A172 (cell line): ENCODE results near the gene CDV3. TPM values are rescaled to one million over a fixed set of nuclear protein-coding genes. Genes with fewer than 3 reads are reported as not detected.
"Not testable (repeated sequence)": the region's sequence is repeated elsewhere in the genome, so short reads cannot be mapped to it uniquely, and the experiment has no call there.

ENCODE experiments used
- DNase-seq: peaks from one replicate; pipeline ENCODE4 v3.0.0-alpha.2; 2015; ENCODE audit warnings: low spot score
- total RNA-seq: library from RNA; depleted of rRNA; stranded (reverse); fragments of >200 nt; shearing (Covaris generic); gene quantifications from 2 replicates; pipeline ENCODE4 v1.2.3, GENCODE V29; 2014; rRNA removed

The CDV3 gene, protein sequence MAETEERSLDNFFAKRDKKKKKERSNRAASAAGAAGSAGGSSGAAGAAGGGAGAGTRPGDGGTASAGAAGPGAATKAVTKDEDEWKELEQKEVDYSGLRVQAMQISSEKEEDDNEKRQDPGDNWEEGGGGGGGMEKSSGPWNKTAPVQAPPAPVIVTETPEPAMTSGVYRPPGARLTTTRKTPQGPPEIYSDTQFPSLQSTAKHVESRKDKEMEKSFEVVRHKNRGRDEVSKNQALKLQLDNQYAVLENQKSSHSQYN
- total RNA-seq: 239 and 271 TPM in 2 replicates

DNA sequence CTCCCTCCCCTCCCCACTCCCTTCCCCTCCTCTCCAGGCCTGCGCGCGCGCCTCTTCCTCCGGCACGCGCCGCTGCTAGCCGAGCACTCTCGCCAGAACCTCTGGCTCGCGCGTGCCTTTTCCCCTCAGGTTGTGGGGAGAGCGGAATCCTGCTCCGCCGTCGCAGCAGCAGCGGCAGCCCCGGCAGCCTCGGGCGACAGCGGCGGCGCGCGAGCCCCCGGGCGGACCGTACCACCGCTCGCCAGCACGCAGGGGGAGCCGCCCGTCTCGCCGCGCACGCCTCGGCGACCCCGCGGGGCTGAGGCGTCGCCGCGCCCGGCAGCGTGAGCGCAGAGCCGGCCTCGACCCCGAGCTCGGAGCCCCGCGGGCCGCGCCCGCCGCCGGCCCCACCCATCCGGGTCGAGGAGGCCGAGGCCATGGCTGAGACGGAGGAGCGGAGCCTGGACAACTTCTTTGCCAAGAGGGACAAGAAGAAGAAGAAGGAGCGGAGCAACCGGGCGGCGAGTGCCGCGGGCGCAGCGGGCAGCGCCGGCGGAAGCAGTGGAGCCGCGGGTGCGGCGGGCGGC is at the start of gene CDV3:
Gene CDV3, plus strand, starts transcription at position 58 of the 566 bp plus-strand sequence. Its CDS starts 359 bp downstream, at position 417.
- DNase-seq: no peak

DNA sequence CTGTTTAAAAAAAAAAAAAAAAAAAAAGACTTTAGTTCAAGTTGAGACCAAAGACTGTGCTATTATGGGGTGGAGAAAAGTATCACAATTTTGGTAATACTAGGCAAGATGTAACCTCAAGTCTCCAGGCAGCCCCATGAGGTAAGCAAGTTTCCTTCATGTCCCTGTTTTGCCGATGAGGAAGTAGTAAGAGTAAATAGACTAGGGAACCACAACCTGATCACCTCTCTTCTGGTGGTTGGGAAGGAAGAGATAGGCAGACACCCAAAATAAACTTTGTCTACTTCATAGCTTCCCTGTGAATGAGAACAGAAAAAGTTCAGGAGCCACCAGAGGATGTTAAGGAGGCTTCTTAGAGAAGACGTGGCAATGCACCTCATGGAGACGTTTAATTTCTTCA is 49.7 kb upstream of the CDV3 start:
- not testable (repeated sequence) for DNase-seq

DNA sequence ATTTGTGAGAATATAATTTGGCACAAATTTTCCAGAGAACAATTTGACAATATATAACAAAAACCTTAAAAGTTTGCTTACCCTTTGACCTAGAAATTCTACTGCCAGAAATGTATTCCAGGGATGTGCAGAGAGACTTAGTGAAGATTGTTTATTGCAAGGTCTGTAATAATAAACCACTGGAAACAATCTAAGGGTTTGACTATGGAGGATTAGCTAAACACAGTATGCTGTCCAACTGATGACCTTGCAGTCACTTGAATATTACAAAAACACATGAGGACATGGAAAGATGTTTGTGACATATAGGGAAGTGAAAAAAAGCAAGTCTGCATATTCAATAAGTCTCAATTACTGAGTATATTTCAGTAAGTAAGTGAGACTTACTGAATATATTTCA is 48.1 kb upstream of the CDV3 start:
- DNase-seq: no peak

- no peak for DNase-seq
Observed at GRCh38 chr3:133527081-133527715, 46.3 kb upstream of the CDV3 start.

- DNase-seq: no peak
Observed at GRCh38 chr3:133529809-133530208, 43.7 kb upstream of the CDV3 start.

DNA sequence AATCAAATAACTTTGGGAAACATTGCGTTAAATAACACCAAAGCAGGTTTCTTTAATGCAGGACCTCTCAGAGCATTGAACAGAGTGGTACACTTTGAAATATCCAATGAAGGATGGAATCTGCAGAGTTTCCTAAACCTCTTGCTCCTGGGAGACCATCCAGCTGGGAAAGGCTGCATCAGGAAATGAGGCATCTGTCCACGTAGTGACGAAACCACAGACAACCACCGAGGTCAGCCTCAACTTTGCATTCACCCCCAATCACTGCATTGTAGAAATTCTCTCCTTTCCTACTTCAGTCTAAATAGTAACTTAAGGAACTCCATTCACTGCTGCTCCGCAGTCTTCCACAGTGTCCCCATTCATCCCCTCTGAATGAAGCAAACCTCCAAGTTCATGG is 41.5 kb upstream of the CDV3 start:
- peak; percentile 72 for DNase-seq

DNA sequence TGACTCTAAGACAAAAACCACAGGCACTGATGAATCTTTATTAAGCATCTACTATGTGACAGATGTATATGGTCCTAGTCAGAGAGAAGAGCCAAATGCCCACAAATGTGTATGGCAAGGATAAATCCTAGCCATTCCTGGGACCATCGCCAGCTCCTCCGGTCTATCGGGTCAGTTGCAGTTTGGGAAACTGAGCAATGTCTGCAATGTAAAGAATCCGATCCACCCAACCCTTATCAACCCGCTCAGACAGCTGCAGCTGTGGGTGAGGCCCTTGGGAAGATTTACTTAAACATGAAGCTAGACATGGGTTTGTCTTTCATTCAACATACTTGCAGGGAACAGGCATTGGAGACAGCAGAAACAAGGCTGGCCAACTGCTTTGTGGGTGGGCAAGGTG is 40.5 kb upstream of the CDV3 start:
- peak; percentile 30 for DNase-seq

DNA sequence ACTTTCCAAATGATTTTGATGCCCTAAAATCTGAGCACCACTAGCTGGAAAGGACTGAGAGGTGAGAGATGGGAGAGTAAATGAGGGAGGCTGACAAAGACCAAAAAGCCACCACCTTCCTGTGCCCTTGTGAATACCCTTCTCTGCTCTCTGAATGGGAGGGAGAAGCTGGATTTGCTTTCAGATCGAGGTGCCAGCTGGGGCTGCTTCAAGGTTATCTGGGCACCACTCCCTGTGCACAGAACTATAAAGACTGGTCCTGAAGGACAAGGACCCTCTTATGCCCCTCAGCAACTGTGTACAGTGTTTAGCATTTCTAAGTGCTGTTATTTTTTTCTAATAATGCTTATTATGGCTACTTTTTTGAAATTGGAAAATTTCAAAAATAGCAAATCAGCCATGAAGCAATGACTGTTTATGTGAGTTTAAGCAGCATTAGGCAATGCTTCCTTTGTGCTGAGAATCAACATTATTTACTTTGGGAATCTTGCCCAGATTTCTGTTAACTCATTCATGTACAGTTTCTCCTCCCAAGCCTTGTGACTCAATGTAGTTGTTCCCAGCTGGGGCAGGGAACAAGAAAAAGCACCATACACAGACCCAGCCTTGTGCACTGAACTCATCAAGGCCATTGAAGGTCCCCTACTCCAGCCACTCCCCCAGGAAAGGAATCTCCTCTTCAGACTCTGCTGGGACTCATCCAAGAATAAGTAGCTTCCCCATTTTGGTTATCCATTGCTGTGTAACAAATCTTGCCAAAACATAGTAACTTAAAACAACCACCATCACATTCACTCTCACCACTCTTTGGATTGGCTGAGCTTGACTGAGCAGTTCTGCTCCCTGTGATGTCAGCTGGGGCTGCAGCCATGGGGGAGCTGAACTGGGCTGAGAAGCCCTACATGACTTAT is 37.3 kb upstream of the CDV3 start:
- DNase-seq: peak; percentile 84

GRCh38 chr3:133537131-133537530 is 36.4 kb upstream of the CDV3 start:
- not testable (repeated sequence) for DNase-seq

- DNase-seq: no peak
Observed at GRCh38 chr3:133538154-133538553, 35.3 kb upstream of the CDV3 start.

DNA sequence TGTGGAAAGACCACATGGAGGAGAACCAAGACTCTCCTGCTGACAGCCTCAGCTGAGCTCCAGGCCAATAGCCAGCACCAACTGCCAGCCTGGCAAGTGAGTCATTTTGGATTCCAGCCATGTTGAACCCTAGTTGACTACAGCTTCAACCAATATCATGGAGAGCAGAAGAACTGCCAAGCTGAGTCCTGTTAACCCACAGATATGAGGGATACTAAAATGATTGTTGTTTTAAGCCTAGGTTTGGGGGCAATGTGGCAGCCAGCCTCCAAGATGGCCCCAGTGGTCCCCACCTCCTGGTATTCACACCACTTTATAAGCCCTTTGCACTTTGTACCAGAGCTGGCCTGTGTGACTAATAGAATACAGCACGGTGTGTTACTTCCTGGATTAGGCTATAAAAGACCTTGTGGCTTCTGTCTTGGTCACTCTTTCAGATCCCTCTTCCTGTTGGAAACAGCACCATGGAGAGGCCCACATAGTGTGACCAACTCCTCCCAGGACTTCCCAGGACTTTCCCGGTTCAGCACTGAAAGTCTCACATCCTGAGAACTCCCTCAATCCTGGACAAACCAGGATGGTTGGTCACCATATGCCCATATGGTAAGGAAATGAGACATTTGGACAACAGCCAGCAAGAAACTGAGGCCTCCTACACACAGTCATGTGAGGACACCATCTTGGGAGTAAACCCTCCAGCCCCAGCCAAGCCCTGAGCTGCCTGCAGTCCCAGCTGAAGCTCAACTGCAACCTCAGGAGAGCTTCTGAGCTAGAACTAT is 32.4 kb upstream of the CDV3 start:
- peak; percentile 94 for DNase-seq

DNA sequence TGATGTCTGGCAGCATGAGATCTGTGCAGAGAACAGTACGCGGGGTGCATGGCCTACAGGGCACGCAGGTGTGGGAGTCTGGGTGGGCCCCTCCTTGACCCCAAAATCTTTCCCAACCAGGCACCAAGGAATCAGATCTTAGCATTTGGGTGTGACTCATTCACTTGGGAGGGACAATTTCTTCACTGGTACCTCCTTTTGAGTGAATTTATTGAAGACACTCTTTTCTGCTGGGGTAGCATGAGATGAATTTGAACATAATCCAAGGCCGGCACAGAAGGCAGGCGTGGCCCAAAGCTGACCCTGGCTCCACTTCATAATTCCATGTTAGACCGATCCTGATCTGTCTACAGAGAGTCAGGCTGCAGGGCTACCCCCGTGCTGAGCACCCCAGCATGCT is 30.6 kb upstream of the CDV3 start:
- DNase-seq: no peak

DNA sequence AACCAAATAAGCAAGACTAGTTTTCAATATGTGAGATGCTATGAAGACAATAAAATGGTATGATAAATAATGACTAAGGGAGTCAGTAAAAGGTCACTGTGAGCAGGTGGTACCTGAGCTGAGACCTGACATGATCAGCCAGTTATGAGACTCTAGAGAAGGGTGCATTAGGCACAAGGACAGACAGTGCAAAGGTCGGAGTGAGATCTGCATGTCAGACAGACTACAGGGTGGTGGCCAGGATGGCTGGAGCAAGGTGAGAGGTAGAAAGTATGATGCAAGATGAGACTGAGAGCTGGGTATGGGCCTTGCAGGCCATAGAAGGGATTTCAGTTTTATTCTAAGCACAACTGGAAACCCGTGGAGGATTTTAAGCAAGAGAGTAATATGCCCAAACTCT is 28.5 kb upstream of the CDV3 start:
- DNase-seq: not testable (repeated sequence)

DNA sequence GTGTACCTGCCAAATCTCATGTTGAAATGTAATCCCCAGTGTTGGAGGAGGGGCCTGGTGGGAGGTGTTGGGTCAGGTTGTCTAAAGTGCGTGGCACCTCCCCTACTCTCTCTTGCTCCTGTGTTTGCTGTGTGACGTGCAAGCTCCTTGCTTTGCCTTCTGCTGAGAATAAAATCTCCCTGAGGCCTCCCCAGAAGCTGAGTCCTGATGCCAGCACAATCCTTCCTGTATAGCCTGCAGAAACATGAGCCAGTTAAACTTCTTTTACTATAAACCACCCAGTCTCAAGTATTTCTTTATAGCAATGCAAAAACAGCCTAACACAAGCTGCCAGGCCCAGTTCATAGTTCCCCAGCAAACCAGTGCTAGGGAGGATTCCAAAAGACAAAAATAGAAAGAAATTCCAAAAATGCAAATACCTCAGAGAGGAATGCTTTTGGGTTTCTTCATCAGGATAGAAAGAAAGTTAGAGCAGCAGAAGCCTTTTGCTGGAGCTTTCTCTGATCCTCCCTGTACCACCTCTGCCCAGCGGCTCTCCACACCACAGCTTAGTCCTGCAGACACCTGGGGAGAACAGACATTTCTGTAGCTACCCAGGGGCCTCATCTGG is 25.9 kb upstream of the CDV3 start:
- DNase-seq: peak; percentile 74

- DNase-seq: peak; percentile 46
Observed at GRCh38 chr3:133548090-133548489, 25.4 kb upstream of the CDV3 start.

DNA sequence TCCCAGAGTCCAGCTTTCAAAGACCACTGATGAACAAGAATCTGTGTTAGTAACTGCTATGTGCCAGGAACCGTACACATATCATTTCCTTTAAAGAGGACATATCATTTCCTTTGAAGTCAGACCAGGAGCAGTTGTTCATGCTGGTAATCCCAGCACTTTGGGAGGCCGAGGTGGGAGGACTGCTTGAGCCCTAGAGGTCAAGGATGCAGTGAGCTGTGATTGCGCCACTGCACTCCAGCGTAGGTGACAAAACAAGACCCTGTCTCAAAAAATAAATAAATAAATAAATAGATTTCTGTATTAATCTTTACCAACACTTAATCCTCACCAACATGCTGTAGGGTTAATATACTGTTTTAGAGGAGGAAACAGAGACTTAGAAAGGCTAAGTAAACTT is 23.9 kb upstream of the CDV3 start:
- no peak for DNase-seq

DNA sequence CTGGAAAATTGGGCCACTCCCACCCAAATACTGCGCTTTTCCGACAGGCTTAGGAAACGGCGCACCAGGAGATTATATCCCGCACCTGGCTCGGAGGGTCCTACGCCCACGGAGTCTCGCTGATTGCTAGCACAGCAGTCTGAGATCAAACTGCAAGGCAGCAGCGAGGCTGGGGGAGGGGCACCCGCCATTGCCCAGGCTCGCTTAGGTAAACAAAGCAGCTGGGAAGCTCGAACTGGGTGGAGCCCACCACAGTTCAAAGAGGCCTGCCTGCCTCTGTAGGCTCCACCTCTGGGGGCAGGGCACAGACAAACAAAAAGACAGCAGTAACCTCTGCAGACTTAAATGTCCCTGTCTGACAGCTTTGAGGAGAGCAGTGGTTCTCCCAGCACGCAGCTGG is 21.9 kb upstream of the CDV3 start:
- DNase-seq: not testable (repeated sequence)

- DNase-seq: no peak
Observed at GRCh38 chr3:133561679-133562078, 11.8 kb upstream of the CDV3 start.

- no peak for DNase-seq
Observed at GRCh38 chr3:133562376-133562775, 11.1 kb upstream of the CDV3 start.

GRCh38 chr3:133563186-133563591 is 10.3 kb upstream of the CDV3 start:
- DNase-seq: no peak

DNA sequence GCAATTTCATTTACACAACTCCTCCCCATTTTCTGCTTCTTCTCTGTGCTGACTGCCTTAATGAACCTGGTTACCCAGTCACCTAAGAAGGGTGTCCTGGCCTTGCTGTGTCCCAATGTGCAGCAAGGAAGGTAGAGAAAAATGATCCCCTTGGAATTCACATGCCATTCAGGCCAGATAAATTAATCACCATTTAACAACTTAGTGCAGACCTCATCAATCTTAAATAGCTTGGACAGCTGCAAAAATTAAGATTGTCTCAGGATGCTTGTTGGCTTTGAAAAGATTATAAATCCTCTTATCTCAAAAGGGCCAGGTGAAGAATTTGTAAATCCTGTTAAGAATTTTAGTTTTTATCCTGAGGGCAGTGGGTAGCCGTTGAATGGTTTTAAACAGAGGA is 9.7 kb upstream of the CDV3 start:
- no peak for DNase-seq
